GM18870 (cell line): Measurements from ENCODE around the gene KRTAP5-1.
"Not testable (repeated sequence)": the region's sequence is repeated elsewhere in the genome, so short reads cannot be mapped to it uniquely, and the experiment has no call there.

Source experiments
- ATAC-seq: cut with Tn5 transposase; IDR thresholded peaks from one replicate; pipeline ENCODE4 v1.9.1; 2021; ENCODE audit warnings: moderate library complexity; ENCODE audit not compliant: unreplicated experiment

The KRTAP5-1 gene

GRCh38 chr11:1603629-1604028 is 18.5 kb upstream of the KRTAP5-1 start:
- ATAC-seq = no peak

GRCh38 chr11:1601663-1602062 is 16.6 kb upstream of the KRTAP5-1 start:
- ATAC-seq = not testable (repeated sequence)

- no peak for ATAC-seq
These were observed 15.5 kb upstream of the KRTAP5-1 start for GRCh38 chr11:1600626-1601025.

- no peak for ATAC-seq
These were observed 13.7 kb upstream of the KRTAP5-1 start for GRCh38 chr11:1598816-1599215.

DNA sequence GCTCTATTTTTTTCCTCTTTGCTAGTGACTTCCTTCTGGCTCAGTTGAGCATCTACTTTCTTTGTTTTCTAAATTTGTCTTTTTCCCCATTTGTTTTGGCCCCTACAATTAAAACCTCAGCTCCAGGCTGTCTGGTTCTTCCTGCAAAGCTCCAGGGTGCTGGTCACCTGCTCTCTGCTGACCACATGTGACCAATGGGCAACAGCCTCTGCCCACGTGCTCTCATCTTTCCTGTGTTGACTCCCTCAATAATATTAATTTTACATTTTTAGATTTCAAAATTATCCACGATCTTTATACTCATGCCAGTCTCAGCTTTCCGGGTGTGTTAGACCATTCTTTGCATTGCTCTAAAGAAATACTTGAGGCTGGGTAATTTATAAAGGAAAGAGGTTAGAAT is 13.3 kb upstream of the KRTAP5-1 start:
- not testable (repeated sequence) for ATAC-seq

DNA sequence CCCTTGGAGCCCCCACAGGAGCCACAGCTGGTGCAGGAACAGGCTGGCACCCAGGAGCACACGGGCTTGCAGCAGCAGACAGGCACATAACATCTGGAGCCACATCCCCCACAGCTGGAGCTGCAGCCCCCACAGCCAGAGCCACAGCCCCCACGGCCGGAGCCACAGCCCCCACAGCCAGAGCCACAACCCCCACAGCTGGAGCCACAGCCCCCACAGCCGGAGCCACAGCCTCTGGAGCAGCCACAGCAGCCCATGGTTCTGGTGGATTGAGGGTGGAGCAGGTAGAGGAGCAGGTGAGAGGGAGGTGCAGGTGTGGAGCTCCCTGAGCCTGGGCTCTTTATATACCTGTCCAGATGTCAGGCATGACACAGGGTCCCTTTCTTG is 12.9 kb upstream of the KRTAP5-1 start, which contains the start of gene KRTAP5-2:
Gene KRTAP5-2 (minus strand): TSS at position 301 of the 387 bp plus-strand sequence. CDS start 44 bp downstream, at position 257.
- ATAC-seq = no peak

- no peak for ATAC-seq
These were observed 12.4 kb upstream of the KRTAP5-1 start for GRCh38 chr11:1597331-1597993.

DNA sequence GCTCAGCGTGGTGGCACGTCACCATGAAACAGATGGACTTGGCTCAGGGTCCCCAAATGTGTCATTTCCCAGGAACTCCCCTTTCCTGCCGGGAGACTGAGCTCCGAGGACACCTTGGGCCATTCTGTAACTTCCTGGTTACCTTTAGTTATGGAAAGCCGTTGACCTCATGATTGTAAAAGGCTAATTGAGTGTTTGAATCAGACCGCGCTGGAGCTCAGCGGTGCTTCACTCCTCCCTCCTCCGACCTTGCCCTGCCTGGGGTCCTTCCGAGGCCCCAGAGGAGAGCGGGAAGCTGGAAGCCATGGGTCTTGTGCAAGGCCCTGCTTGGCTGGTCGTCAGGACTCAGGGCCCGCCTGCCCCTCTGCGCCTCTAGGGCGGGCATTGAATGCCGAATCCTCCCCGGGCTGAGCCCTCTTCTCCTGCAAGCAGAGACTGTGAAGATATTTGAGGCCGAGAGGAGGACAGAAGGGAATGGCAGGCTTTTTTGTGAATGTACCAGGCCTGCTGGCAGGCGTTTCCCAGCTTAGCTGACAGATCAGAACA is 11.6 kb upstream of the KRTAP5-1 start:
- ATAC-seq = not testable (repeated sequence)

GRCh38 chr11:1595994-1596575 is 11.0 kb upstream of the KRTAP5-1 start:
- not testable (repeated sequence) for ATAC-seq

- no peak for ATAC-seq
These were observed 7.5 kb upstream of the KRTAP5-1 start for GRCh38 chr11:1592628-1593027.

- ATAC-seq = no peak
These were observed 4.9 kb upstream of the KRTAP5-1 start for GRCh38 chr11:1589996-1590395.

- not testable (repeated sequence) for ATAC-seq
These were observed 4.3 kb upstream of the KRTAP5-1 start for GRCh38 chr11:1589191-1589963.

- no peak for ATAC-seq
These were observed 1.6 kb upstream of the KRTAP5-1 start for GRCh38 chr11:1586699-1587098.

GRCh38 chr11:1582909-1583308 is 2.2 kb downstream of the KRTAP5-1 start:
- ATAC-seq = not testable (repeated sequence)

GRCh38 chr11:1581976-1582375 is 3.1 kb downstream of the KRTAP5-1 start:
- ATAC-seq = no peak

DNA sequence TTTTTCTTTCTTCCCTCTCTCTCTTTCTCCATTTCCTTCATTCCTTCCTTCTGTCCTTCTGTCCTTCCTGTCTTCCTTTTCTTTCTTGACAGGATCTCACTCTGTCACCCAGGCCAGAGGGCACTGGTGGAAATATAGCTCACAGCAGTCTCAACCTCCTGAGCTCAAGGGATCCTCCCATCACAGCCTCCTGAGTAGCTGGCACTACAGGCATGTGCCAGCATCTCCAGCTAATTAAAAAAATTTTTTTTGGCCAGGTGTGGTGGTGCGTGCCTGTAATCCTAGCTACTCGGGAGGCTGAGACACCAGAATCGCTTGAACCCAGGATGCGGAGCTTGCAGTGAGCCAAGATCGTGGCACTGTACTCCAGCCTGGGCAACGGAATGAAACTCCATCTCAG is 8.3 kb downstream of the KRTAP5-1 start:
- no peak for ATAC-seq

DNA sequence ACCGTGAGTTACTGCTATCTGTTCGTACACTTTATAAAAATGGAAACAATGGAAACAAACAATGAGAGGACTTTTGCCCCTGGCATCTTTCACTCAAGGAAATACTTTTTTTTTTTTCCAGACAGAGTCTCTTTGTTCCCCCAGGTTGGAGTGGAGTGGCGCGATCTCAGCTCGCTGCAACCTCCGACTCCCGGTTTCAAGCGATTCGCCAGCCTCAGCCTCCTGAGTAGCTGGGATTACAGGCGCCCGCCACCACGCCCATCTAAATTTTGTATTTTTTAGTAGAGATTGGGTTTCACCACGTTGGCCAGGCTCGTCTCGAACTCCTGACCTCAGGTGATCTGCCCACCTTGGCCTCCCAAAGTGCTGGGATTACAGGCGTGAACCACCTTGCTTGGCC is 9.3 kb downstream of the KRTAP5-1 start:
- not testable (repeated sequence) for ATAC-seq

- ATAC-seq = no peak
These were observed 10.2 kb downstream of the KRTAP5-1 start for GRCh38 chr11:1574933-1575242.

DNA sequence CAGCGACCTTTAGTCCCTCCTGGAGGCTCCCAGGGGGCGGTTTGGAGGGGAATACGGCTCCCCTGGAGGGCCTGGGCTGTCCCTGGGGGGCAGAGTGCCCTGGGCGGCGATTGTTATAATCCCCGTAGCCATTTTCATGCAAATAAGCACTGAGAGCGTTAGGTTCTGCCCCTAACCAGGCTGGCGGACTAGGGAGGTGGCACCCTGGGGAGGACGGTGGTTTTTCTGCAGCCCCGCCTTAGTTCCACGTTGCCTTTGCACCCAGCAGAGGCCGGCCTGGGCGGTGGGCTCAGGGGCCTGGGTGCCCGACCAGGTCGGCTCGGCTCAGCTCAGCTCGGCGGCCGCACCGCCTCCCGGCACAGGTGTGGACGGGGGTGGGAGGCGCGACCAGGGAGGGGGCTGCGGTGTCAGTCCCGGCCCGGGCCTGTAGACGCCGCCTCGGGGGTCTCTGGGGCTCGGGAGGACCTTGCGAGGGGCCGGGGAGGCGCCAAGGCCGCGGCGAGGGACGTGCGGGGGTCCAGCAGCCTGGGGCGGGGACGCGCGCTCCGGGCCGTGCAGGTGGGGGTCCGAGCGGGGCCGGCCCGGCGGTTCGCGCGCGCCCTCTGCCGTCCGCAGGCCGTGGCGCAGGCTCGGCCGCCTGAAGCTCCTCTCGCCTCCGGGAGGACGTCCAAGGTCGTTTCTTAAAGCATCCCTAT is 10.7 kb downstream of the KRTAP5-1 start:
- no peak for ATAC-seq

- ATAC-seq = no peak
These were observed 11.2 kb downstream of the KRTAP5-1 start for GRCh38 chr11:1573903-1574237.
